HG02763 (cell line): ENCODE results near the gene FGFR2.

ENCODE experiments used
- ATAC-seq: cut with Tn5 transposase; IDR thresholded peaks from one replicate; pipeline ENCODE4 v1.9.1; 2021; ENCODE audit warnings: mild to moderate bottlenecking, moderate library complexity; ENCODE audit not compliant: unreplicated experiment

Gene FGFR2

DNA sequence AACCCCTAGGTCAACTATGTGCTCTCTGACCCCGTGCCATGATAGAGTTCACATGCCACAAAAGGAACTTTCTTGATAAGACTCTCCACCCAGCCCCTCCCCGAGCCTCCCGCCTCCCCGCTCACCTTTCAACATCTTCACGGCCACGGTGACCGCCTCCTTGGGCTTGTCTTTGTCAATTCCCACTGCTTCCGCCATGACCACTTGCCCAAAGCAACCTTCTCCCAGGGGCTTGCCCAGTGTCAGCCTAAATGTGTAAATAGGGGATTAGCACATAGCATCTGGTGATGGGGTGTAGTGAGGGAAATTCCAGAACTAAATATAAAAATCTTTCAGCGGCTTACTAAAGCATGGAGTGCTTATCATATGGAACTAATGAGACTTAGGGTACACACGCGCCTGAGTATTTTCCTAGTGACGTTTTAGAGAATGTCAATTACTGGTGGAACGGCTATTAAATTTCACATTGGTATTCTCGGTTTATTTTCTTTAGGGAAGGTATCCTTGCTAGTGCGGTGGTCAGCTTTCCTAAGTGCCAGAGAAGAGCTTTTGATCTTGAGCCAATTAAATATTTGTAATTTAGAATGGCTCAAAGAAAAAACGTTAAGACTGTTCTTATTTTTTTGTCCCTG, 97.4 kb downstream of the FGFR2 start:
- ATAC-seq = no peak

DNA sequence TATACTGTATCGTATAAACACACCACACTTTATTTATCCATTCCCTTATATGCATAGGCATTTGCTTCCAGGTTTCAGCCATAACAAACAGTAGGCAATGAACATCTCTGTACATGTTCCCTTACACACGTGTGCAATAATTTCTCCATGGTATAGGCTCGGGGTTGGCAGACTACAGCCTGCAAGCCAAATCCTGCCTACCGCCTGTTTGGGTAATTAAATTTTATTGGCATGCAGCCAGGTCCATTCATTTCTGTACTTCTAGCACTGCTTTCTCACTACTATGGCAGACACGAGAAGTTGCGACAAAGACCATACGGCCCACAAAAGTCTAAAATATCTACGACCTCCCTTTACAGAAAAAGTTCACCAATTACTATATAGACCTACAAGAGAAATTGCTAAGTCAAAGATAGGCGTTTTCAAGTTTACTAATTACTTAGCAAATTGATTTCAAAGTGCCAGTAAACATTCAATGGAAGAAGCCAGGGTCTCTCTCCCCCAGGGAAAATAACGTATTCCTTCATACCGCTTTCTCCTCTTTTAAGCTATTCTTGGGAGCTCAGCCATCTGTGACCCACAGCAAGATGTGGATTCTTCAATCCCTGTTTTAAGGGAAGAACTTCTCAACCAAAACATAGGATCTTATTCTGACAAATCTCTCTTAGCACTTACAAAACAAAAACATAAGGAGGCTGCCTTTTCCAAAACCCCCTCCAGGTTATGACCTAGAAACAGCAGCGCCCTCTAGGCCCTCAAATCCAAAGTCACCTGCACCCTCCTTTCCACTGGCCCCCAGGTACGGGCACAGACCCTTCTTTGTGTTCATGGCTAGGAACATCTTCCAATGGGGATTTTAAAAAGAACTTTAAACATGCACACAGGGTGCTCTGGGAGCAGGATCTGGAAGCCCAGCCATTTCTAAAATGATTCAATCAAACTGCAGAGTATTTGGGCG, 100.5 kb downstream of the FGFR2 start:
- no peak for ATAC-seq

DNA sequence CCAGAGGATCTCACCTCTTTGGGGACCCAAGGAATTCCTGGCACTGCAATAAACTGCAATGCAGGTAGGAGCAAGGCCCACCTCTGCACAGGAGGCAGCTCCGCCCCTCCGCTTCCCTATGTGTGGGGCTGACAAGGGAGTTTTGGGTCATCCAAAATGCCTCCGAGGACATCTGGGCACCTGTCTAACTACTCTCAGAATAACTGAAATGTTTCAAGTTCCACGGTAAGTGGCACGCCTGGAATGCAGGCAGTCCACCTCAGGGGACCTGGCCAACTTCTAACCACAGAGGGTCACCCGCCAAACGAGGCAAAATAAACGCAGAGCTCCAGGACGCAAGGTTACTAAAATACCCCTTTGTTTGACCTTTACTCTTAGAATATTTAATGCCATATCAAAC, 102.5 kb downstream of the FGFR2 start:
- ATAC-seq = no peak

- ATAC-seq = no peak
Observed at GRCh38 chr10:121494296-121494695, 103.9 kb downstream of the FGFR2 start.

DNA sequence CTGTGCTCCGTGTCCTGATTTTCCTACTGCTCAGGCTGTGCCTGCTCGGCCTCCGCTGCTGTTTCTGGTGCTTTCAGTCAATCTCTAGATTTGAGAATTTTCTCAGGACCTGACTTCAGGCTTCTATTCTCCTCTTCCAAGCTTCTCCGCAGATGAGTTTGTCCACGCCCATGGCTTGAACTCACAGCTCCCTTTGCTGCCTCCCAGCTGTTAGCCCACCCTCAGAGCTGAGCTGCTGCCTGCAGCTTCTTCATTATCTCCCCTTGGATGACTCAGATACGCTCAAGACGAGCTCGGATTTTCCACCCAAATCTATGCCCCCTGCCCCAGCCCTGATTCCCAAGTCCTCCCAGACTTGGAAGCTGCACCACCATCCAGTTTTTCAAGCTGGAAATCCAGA, 104.7 kb downstream of the FGFR2 start:
- no peak for ATAC-seq

GRCh38 chr10:121490871-121491519, 107.2 kb downstream of the FGFR2 start:
- ATAC-seq = no peak

DNA sequence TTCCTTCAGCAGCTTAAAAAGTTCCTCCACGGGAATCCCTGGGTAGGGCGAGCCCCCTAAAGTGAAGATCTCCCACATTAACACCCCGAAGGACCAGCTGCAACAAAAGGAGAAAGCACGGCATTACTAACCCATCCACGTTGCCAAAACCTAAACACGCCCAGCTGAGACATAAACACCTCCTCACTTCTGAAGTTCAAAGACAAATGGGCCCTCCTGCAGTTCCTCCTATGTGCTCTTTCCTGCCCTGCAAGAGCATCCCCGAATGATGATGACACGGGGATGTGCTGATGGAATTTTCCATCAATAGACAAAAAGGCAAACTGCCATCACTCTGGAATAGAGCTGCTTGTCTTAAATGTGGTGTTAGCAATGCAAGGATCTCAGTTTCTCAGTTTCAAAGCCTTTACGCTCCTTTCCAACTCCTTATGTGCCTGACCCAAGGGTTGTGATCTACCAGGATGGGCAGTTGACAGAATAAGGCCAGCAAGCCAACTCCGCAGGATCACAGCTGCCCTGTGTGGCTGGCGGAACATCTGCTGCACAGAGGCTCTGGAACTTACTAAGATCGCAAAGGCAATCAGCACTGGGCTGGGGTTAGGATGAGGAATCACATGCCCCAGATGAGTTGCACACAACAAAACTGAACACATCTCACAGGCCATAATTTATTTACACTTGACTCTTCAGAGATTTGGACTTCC, 112.7 kb downstream of the FGFR2 start:
- no peak for ATAC-seq

DNA sequence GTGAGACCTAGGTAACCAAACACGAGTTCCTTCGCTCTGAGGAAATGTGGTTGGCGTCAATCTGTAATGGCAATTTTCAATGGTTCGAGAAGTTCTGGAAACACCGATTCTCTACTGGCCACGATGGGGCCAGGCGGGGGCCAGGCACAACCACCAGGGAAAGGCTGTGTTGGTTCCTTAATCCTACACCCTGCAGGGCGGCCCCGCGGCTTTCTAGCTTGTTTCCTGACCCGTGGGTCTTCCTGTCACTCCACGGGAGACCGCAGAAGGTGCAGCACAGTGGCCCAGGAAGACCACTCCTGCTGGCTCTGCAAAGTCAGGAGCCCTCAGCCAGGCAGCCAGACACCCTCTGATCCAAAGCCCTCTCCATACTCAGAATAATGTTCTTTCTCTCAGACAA, 113.4 kb downstream of the FGFR2 start:
- ATAC-seq = no peak

- no peak for ATAC-seq
Observed at GRCh38 chr10:121484401-121484800, 113.8 kb downstream of the FGFR2 start.

DNA sequence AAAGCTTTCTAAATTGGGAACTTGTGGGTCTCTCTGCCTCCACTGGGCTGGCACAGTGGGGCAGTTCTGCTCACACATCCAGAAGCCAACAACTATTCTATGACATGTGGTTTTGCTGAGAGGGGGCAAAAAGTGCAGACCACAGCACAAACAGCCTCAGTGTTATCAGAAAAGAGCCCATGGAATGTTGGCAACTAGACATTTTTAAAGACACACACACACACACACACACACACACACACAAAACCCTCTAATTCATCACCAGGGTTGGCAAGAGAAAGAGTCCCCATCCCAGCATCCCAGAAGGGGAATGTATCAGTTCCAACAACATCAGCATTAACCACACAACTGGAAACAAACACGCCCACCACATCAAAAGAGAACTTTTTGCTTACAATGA, 117.1 kb downstream of the FGFR2 start:
- ATAC-seq = no peak

DNA sequence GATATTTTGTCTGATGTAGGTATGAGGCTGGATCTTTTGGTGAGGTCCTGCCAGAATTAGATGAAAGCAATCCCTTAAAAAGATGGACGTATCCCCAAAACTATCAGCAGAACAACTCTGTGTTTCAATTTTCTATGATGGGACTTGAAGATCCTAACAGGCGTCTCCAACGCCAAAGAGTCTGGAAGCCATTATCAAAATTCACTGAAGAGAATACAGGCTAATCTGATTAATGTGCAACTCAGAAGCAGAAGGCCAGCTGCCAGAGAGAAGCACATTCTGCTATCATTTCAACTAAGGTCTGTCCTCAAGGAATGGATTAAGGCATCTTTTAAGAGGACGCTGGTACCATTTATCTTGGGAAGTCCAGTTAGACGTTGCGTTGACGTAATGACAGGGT, 119.7 kb downstream of the FGFR2 start:
- ATAC-seq = no peak

- no peak for ATAC-seq
Observed at GRCh38 chr10:121469797-121470606, 128.2 kb downstream of the FGFR2 start.

DNA sequence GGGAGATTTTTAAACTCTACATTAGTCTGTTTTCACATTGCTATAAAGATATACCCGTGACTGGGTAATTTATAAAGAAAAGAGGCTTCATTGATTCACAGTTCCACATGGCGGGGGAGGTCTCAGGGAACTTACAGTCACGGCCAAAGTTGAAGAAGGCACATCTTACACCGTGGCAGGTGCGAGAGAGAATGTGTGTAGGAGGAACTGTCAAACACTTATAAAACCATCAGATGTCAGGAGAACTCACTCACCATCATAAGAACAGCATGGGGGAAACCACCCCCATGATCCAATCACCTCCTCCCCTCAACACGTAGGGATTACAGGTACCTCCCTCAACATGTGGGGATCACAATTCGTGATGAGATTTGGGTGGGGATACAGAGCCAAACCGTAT, 129.5 kb downstream of the FGFR2 start:
- no peak for ATAC-seq

DNA sequence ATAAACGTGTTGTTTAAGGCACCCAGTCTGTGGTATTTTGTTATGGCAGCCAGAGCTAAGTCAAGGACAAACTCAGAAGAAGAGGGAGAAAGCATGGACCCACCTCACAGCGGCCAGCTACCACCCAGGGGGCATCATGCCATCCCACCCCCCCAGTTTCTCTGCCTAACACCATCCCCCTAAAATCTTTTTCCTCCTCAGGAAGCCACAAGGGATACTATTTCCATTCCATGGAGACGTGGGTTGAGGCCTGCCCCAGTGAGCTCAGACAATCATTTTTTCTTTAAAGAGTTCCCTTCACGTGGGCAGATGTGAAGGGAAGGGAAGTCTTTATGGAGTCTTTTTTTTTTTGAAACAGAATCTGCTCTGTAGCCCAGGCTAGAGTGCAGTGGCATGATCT, 131.8 kb downstream of the FGFR2 start:
- ATAC-seq = no peak

GRCh38 chr10:121465215-121465614, 133.0 kb downstream of the FGFR2 start:
- no peak for ATAC-seq

- ATAC-seq = no peak
Observed at GRCh38 chr10:121464517-121464916, 133.7 kb downstream of the FGFR2 start.

GRCh38 chr10:121462955-121463354, 135.3 kb downstream of the FGFR2 start:
- ATAC-seq = no peak

GRCh38 chr10:121462281-121462680, 136.0 kb downstream of the FGFR2 start:
- ATAC-seq = no peak

- ATAC-seq = no peak
Observed at GRCh38 chr10:121461307-121461706, 136.9 kb downstream of the FGFR2 start.

DNA sequence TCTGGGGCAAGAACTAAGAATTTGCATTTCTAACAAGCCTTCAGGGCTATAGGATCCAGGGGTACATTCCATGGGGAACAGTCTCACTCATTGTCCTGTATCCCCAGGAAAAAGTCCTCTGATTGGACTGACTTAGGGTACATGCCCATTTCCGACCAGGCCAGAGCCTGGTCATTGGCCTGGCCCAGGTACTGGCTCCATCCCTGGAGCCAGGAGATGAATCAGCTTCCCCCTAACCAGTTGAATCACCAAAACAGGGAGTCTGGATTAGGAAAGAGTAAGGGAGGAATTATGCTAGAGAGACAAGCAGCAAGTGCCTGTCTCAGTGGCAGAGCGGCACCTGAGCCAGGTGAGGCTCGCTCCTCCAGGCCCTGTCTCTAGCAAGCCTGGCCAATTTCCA, 137.5 kb downstream of the FGFR2 start:
- ATAC-seq = no peak
